DMS114 treated with DMSO at 0.1 percent for 48 hours (cell line): ENCODE results near the gene FST.

Experiments
- DNase-seq: peaks from one replicate; lab custom pipeline; 2025; ENCODE audit not compliant: unreplicated experiment; lab: John Stamatoyannopoulos, UW

The FST gene

GRCh38 chr5:53515988-53516387, 35.6 kb downstream of the FST start:
- no peak for DNase-seq

- DNase-seq, result no peak
Measured at GRCh38 chr5:53520813-53521212, 40.4 kb downstream of the FST start.
